A549 (cell line): ENCODE data around the gene RBL1. TPM values are rescaled to one million over a fixed set of nuclear protein-coding genes. Genes with fewer than 3 reads are reported as not detected.
"Not testable (repeated sequence)": the region's sequence is repeated elsewhere in the genome, so short reads cannot be mapped to it uniquely, and the experiment has no call there.

Experiments used
- ATAC-seq, 2 experiments: fragments of 200-7000 bp in 1 of 2; fragments of >200 bp in 1 of 2; cut with Nextera tagmentation in 1 of 2; cut with Tn5 transposase in 1 of 2; 3 replicates each; pipeline versions ENCODE4 v1.8.0 to v1.9.1; 2018 to 2020; ENCODE audit warnings: mild to moderate bottlenecking in 1 of 2, moderate library complexity in 1 of 2
- CTCF ChIA-PET: fragments of 300-600 bp; sonication (Branson Sonifier 250); formaldehyde crosslinking; extraction: SDS; loops from one replicate; lab custom pipeline; 2021; ENCODE audit warnings: antibody characterized with exemption, inconsistent platforms; lab: Yijun Ruan, JAX
- POLR2A ChIA-PET: fragments of 350-600 bp; formaldehyde crosslinking; extraction: SDS; loops from one replicate; lab custom pipeline; 2021; ENCODE audit warnings: antibody characterized with exemption, inconsistent platforms; lab: Yijun Ruan, JAX
- DNase-seq, 2 experiments: peaks; one replicate each; pipeline versions ENCODE4 v3.0.0 to v3.0.0-alpha.2; 2011 to 2016; ENCODE audit warnings: low read depth in 1 of 2, low spot score in 1 of 2
- FAIRE-seq: peaks from 2 replicates; lab custom pipeline; 2011; peaks lifted over from hg19 to GRCh38; lab: Jason Lieb, UNC
- H3K27ac ChIP-seq, 2 experiments: fragments of >200 bp; sonication (Bioruptor Twin); formaldehyde crosslinking; 3 replicates each; pipeline ENCODE4 v1.5.1; 2016 to 2017
- H3K4me1 ChIP-seq: fragments of >200 bp; sonication (Bioruptor Twin); formaldehyde crosslinking; 3 replicates; pipeline ENCODE4 v1.6.1; 2016
- H3K4me2 ChIP-seq: fragments of >200 bp; sonication (Bioruptor Twin); formaldehyde crosslinking; 3 replicates; pipeline ENCODE4 v1.6.1; 2016
- H3K4me3 ChIP-seq: fragments of >200 bp; sonication (Bioruptor Twin); formaldehyde crosslinking; 3 replicates; pipeline ENCODE4 v1.5.1; 2016
- H3K9me3 ChIP-seq: fragments of >200 bp; sonication (Bioruptor Twin); formaldehyde crosslinking; 3 replicates; pipeline ENCODE4 v1.6.1; 2016
- BHLHE40 ChIP-seq: IDR thresholded peaks from 2 replicates; pipeline ENCODE4 v1.6.1; 2012; ENCODE audit warnings: low read depth, low read length, inconsistent platforms
- CBX8 ChIP-seq: fragments of 200-600 bp; sonication (generic); IDR thresholded peaks from 2 replicates; pipeline ENCODE4 v1.6.1; 2016
- CEBPB ChIP-seq, 2 experiments: fragments of >200 bp in 1 of 2; sonication (Bioruptor Twin) in 1 of 2; formaldehyde crosslinking in 1 of 2; IDR thresholded peaks; 2 replicates each; pipeline ENCODE4 v1.6.1; 2012 to 2016
- CHD4 ChIP-seq: fragments of 200-600 bp; sonication (generic); IDR thresholded peaks from 2 replicates; pipeline ENCODE4 v1.6.1; 2016; ENCODE audit warnings: antibody characterized with exemption, mild to moderate bottlenecking, borderline replicate concordance
- ESRRA ChIP-seq: fragments of 150-350 bp; IDR thresholded peaks from 2 replicates; pipeline ENCODE4 v1.6.1; 2014; ENCODE audit warnings: mild to moderate bottlenecking, low read length, borderline replicate concordance
- FOSB ChIP-seq: fragments of 250-450 bp; sonication (Bioruptor Pico); IDR thresholded peaks from 2 replicates; pipeline ENCODE4 v1.5.0; 2020; ENCODE audit warnings: mild to moderate bottlenecking, moderate library complexity
- GATA3 ChIP-seq: IDR thresholded peaks from 2 replicates; pipeline ENCODE4 v1.6.1; 2012; ENCODE audit warnings: borderline replicate concordance
- HDAC2 ChIP-seq: fragments of 200-600 bp; sonication (generic); IDR thresholded peaks from 2 replicates; pipeline ENCODE4 v1.6.1; 2016
- HEYL ChIP-seq: fragments of 250-450 bp; sonication (Bioruptor Pico); IDR thresholded peaks from 2 replicates; pipeline ENCODE4 v1.8.0; 2021; ENCODE audit warnings: mild to moderate bottlenecking, moderate library complexity
- HOXB13 ChIP-seq: fragments of 250-450 bp; sonication (Bioruptor Pico); IDR thresholded peaks from 2 replicates; pipeline ENCODE4 v1.5.0; 2020; ENCODE audit warnings: low read depth, mild to moderate bottlenecking, moderate library complexity
- HOXB5 ChIP-seq: fragments of 250-450 bp; sonication (Bioruptor Pico); IDR thresholded peaks from 2 replicates; pipeline ENCODE4 v1.5.0; 2020; ENCODE audit warnings: mild to moderate bottlenecking, moderate library complexity
- JUN ChIP-seq, 2 experiments: fragments of >200 bp; sonication (Bioruptor Twin); formaldehyde crosslinking; IDR thresholded peaks; 2 replicates in 1 of 2; 3 replicates in 1 of 2; pipeline ENCODE4 v1.6.1; 2016 to 2017
- KDM1A ChIP-seq: fragments of 200-600 bp; sonication (generic); IDR thresholded peaks from 2 replicates; pipeline ENCODE4 v1.6.1; 2016; ENCODE audit warnings: low read depth, mild to moderate bottlenecking
- MAFK ChIP-seq: fragments of 450-650 bp; IDR thresholded peaks from 2 replicates; pipeline ENCODE4 v1.6.1; 2014; ENCODE audit not compliant: partially characterized antibody
- MAZ ChIP-seq: fragments of 150-350 bp; IDR thresholded peaks from 2 replicates; pipeline ENCODE4 v1.6.1; 2014; ENCODE audit warnings: antibody characterized with exemption, low read depth, low read length, borderline replicate concordance
- MYC ChIP-seq: IDR thresholded peaks from 2 replicates; pipeline ENCODE4 v1.6.1; 2012; ENCODE audit warnings: mild to moderate bottlenecking, inconsistent platforms, low read length, improper control_type of control experiment, borderline replicate concordance
- NFE2L2 ChIP-seq: fragments of 150-350 bp; conservative IDR thresholded peaks from 2 replicates; pipeline ENCODE4 v1.6.1; 2014; ENCODE audit warnings: low read length
- POLR2AphosphoS2 ChIP-seq: conservative IDR thresholded peaks from 2 replicates; pipeline ENCODE4 v1.6.1; 2012; ENCODE audit warnings: low read length, improper control_type of control experiment, inconsistent platforms
- RFX5 ChIP-seq: fragments of 450-650 bp; IDR thresholded peaks from 2 replicates; pipeline ENCODE4 v1.7.1; 2014; ENCODE audit warnings: antibody characterized with exemption, mild to moderate bottlenecking, moderate library complexity
- RNF2 ChIP-seq: fragments of 200-600 bp; sonication (generic); IDR thresholded peaks from 2 replicates; pipeline ENCODE4 v1.6.1; 2016; ENCODE audit warnings: low read depth, mild to moderate bottlenecking, antibody characterized with exemption, moderate library complexity, borderline replicate concordance
- SMC3 ChIP-seq: fragments of >200 bp; sonication (Bioruptor Twin); formaldehyde crosslinking; IDR thresholded peaks from 3 replicates; pipeline ENCODE4 v1.6.1; 2018; ENCODE audit warnings: inconsistent platforms
- TP53 ChIP-seq: fragments of 250-450 bp; sonication (Bioruptor Pico); IDR thresholded peaks from 2 replicates; pipeline ENCODE4 v1.5.0; 2021; ENCODE audit warnings: mild to moderate bottlenecking, moderate library complexity
- ZC3H11A ChIP-seq: fragments of 450-650 bp; IDR thresholded peaks from 2 replicates; pipeline ENCODE4 v1.6.1; 2014; ENCODE audit warnings: antibody characterized with exemption, mild to moderate bottlenecking
- WGBS: methylation state at CpG from one replicate; pipeline ENCODE4 v1.1.6; 2017; ENCODE audit errors: missing lambda C conversion rate; 5-methylcytosine and 5-hydroxymethylcytosine counted together
- polyA plus RNA-seq, 4 experiments: library from polyadenylated mRNA; depleted of rRNA in 3 of 4; stranded (reverse); fragments of >200 nt; fragmentation: RNase III in 1 of 4; extraction: RNeasy Plus Mini Kit Qiagen cat#74134 plus additional on column Dnase treatment in 1 of 4; gene quantifications; 2 replicates in 3 of 4; 3 replicates in 1 of 4; pipeline ENCODE4 v1.2.3, GENCODE V29; 2011 to 2017
- TF ChIP-seq, protein P1 (sequence below): fragments of 150-350 bp; IDR thresholded peaks from 2 replicates; pipeline ENCODE4 v1.6.1; 2014; ENCODE audit warnings: low read depth, mild to moderate bottlenecking, low read length
- TF ChIP-seq, protein P2 (sequence below): fragments of >200 bp; sonication (Bioruptor Twin); formaldehyde crosslinking; IDR thresholded peaks from 3 replicates; pipeline ENCODE4 v1.5.1; 2016
- TF ChIP-seq, protein P3 (sequence below): fragments of 250-450 bp; sonication (Bioruptor Pico); IDR thresholded peaks from 2 replicates; pipeline ENCODE4 v1.5.0; 2020; ENCODE audit warnings: low read depth, mild to moderate bottlenecking, moderate library complexity
- TF ChIP-seq, protein P4 (sequence below): fragments of 250-450 bp; sonication (Bioruptor Pico); IDR thresholded peaks from 2 replicates; pipeline ENCODE4 v1.5.0; 2021; ENCODE audit warnings: mild to moderate bottlenecking, moderate library complexity, borderline replicate concordance

RBL1 gene
- polyA plus RNA-seq, 2 of the 4 experiments (the other 2 are of a cell fraction) = 10.2 to 17.1 TPM

DNA sequence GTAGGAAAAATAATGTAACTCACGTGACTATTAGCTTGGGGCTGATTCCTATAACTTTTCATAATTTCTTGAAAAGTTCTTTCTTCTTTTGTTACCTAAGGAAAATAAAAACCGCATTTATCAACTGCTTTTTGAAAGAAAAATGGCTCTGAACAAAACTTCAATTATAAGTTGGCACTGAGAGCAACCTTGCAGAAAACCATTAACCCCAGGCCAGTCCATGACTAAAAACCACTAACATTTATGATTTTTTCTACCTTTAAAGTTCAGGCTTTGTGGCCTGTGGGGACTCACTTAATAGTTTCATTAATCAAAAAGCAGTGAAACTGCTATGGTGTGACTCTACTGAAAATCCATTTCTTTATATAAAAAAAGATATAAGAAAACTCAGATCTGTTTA, 75.2 kb downstream of the RBL1 start:
- ATAC-seq = no peak
- WGBS = 93% methylated on average over 2 of the region's 2 CpGs
- no peak for FAIRE-seq
- ChIA-PET CTCF (interaction anchor here (0.6 kb wide), 1 partner anchor 813 kb away, joined by 3 read pairs; no protein-coding TSS in a partner anchor), POLR2A (no interaction called here)
- H3K9me3 ChIP-seq = no peaks in the 10 kb centered on the region
- DNase-seq = no peak
- no peak overlapping the region for H3K4me2 ChIP-seq
- no peaks in the 10 kb centered on the region for H3K4me1 ChIP-seq
- H3K4me3 ChIP-seq = no peak overlapping the region
- TF ChIP-seq MAFK (no peak), GATA3 (no peak), BHLHE40 (no peak), JUN (IDR thresholded peaks at IDR 0.05) (no peak), TP53 (CRISPR knock-in tag) (no peak), ESRRA (no peak), KDM1A (no peak), POLR2AphosphoS2 (no peak), HOXB5 (CRISPR knock-in tag) (no peak), FOSB (CRISPR knock-in tag) (no peak), CHD4 (no peak), HDAC2 (no peak), SMC3 (no peak), HOXB13 (CRISPR knock-in tag) (no peak), RFX5 (no peak)
- TF ChIP-seq, protein P1, sequence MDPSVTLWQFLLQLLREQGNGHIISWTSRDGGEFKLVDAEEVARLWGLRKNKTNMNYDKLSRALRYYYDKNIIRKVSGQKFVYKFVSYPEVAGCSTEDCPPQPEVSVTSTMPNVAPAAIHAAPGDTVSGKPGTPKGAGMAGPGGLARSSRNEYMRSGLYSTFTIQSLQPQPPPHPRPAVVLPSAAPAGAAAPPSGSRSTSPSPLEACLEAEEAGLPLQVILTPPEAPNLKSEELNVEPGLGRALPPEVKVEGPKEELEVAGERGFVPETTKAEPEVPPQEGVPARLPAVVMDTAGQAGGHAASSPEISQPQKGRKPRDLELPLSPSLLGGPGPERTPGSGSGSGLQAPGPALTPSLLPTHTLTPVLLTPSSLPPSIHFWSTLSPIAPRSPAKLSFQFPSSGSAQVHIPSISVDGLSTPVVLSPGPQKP = no peak
- TF ChIP-seq, protein P2, sequence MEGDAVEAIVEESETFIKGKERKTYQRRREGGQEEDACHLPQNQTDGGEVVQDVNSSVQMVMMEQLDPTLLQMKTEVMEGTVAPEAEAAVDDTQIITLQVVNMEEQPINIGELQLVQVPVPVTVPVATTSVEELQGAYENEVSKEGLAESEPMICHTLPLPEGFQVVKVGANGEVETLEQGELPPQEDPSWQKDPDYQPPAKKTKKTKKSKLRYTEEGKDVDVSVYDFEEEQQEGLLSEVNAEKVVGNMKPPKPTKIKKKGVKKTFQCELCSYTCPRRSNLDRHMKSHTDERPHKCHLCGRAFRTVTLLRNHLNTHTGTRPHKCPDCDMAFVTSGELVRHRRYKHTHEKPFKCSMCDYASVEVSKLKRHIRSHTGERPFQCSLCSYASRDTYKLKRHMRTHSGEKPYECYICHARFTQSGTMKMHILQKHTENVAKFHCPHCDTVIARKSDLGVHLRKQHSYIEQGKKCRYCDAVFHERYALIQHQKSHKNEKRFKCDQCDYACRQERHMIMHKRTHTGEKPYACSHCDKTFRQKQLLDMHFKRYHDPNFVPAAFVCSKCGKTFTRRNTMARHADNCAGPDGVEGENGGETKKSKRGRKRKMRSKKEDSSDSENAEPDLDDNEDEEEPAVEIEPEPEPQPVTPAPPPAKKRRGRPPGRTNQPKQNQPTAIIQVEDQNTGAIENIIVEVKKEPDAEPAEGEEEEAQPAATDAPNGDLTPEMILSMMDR = no peak
- TF ChIP-seq, protein P3, sequence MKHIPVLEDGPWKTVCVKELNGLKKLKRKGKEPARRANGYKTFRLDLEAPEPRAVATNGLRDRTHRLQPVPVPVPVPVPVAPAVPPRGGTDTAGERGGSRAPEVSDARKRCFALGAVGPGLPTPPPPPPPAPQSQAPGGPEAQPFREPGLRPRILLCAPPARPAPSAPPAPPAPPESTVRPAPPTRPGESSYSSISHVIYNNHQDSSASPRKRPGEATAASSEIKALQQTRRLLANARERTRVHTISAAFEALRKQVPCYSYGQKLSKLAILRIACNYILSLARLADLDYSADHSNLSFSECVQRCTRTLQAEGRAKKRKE = no peak
- H3K27ac ChIP-seq = no peak overlapping the region

DNA sequence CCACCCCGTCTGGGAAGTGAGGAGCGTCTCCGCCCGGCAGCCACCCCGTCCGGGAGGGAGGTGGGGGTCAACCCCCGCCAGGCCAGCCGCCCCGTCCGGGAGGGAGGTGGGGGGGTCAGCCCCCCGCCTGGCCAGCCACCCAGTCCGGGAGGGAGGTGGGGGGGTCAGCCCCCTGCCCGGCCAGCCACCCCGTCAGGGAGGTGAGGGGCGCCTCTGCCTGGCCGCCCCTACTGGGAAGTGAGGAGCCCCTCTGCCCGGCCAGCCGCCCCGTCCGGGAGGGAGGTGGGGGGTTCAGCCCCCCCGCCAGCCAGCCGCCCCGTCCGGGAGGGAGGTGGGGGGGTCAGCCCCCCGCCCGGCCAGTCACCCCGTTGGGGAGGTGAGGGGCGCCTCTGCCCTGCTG, 83.2 kb downstream of the RBL1 start:
- POLR2A ChIA-PET, H3K4me3 ChIP-seq, H3K4me1 ChIP-seq, FAIRE-seq, CTCF ChIA-PET, H3K27ac ChIP-seq, H3K4me2 ChIP-seq, H3K9me3 ChIP-seq, ATAC-seq, DNase-seq: not testable (repeated sequence)
- 93% methylated on average over 3 of the region's 28 CpGs for WGBS

DNA sequence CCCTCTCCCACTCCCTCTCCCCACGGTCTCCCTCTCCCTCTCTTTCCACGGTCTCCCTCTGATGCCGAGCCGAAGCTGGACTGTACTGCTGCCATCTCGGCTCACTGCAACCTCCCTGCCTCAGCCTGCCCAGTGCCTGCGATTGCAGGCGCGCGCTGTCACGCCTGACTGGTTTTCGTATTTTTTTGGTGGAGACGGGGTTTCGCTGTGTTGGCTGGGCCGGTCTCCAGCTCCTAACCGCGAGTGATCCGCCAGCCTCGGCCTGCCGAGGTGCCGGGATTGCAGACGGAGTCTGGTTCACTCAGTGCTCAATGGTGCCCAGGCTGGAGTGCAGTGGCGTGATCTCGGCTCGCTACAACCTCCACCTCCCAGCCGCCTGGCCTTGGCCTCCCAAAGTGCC, 83.9 kb downstream of the RBL1 start:
- H3K4me1 ChIP-seq, H3K4me3 ChIP-seq, POLR2A ChIA-PET, DNase-seq, H3K4me2 ChIP-seq, ATAC-seq, CTCF ChIA-PET, FAIRE-seq, H3K9me3 ChIP-seq, H3K27ac ChIP-seq: not testable (repeated sequence)
- WGBS = 90% methylated on average over 25 of the region's 25 CpGs

DNA sequence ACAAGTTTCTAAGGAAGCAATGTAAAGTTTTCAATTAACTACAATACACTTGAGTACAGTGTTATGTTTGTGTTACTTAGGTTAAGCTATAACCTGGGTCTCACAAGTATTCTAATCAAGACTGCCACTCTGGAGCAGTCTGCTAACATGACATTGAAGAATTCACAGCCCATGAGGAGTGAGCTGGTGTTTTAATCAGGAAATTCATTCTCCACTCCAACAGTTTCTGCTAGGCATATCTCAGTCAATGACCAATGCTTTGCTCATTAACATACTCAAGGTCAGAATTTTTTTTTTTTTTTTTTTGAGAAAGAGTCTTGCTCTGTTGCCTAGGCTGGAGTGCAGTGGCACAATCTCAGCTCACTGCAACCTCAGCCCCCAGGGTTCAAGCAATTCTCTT, 84.7 kb downstream of the RBL1 start:
- CTCF ChIA-PET = no interaction called here
- FAIRE-seq (no peak), ATAC-seq (no peak)
- Histone ChIP-seq H3K4me2 (no peak overlapping the region), H3K27ac (no peak overlapping the region)
- no peak for TF ChIP-seq RNF2
- TF ChIP-seq ZC3H11A = no peak
- no peak for TF ChIP-seq MYC
- TF ChIP-seq, protein P4, sequence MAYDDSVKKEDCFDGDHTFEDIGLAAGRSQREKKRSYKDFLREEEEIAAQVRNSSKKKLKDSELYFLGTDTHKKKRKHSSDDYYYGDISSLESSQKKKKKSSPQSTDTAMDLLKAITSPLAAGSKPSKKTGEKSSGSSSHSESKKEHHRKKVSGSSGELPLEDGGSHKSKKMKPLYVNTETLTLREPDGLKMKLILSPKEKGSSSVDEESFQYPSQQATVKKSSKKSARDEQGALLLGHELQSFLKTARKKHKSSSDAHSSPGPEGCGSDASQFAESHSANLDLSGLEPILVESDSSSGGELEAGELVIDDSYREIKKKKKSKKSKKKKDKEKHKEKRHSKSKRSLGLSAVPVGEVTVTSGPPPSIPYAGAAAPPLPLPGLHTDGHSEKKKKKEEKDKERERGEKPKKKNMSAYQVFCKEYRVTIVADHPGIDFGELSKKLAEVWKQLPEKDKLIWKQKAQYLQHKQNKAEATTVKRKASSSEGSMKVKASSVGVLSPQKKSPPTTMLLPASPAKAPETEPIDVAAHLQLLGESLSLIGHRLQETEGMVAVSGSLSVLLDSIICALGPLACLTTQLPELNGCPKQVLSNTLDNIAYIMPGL (CRISPR knock-in tag) = no peak
- no peak for TF ChIP-seq HEYL (CRISPR knock-in tag)
- no peak for TF ChIP-seq KDM1A
- no peak for TF ChIP-seq MAZ
- TF ChIP-seq CBX8 = no peak
- no peak for TF ChIP-seq HOXB13 (CRISPR knock-in tag)
- no peak for TF ChIP-seq CEBPB (IDR thresholded peaks at IDR 0.05)
- no peak for TF ChIP-seq POLR2AphosphoS2
- TF ChIP-seq TP53 (CRISPR knock-in tag) = no peak
- TF ChIP-seq GATA3 = no peak
- no peak for TF ChIP-seq NFE2L2
- TF ChIP-seq, all 56 proteins: peak for 0
- H3K4me1 ChIP-seq = no peaks in the 10 kb centered on the region
- DNase-seq = no peak
- H3K4me3 ChIP-seq = no peak overlapping the region
- no peaks in the 10 kb centered on the region for H3K9me3 ChIP-seq
- POLR2A ChIA-PET = no interaction called here
